SKM-1 (cell line): ENCODE results near the gene RFNG.

Source experiments
- DNase-seq: peaks from one replicate; lab custom pipeline; 2025; ENCODE audit not compliant: unreplicated experiment; lab: John Stamatoyannopoulos, UW

The RFNG gene

DNA sequence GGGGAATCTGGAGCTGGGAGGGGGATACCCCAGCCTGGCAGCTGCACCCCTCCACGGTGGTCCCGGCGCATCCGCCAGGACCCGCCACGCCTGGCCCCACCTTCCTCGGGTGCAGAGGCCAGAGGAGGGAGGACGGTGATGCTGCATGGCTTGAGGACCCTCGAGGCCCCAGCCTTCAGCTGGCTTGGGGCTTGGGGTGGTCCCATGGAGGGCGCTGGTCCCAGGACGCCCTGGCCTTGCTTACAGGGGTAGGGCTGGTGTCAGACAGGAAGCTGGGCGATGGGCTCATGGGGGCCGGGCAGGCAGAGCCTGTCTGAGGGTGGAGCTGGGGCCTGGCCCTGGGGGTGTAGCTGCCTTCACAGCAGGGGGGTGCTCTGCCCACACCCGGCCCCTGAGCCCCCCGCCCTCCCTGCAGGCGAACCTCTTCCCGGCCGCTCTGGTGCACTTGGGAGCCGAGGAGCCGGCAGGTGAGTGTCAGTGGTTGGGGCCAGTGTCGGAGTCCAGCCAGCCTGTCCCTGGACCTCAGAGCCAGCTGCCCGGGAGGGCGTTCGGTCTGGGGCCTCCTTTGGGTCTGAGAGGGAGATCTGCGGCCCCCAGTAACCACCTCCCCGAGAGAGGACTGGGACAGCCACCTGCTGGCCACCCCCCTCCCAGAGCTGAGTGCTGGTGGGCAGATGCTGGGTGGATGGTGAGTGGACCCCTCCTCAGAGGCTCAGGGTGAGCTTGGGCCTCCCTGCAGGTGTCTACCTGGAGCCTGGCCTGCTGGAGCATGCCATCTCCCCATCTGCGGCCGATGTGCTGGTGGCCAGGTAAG is 35.3 kb downstream of the RFNG start:
- DNase-seq, result no peak

- DNase-seq, result no peak
These were observed 36.2 kb downstream of the RFNG start for GRCh38 chr17:82015311-82015971.

DNA sequence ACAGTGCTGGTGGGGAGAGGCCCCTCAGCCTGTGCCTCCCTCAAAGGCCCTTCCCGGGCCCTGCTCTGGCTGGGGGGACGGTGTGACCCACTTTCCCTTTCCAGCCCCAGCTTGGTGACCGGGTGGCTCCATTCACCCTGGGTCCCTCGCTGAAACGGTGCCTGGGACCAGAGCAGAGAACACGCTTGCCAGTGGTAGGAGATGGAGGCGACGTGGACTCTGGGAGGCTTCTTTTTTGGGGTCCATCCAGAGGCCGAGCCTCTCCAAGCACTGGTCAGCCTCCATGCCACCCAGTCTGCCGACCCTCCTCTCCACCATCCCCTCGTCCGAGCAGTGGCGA is 36.7 kb downstream of the RFNG start:
- no peak for DNase-seq

DNA sequence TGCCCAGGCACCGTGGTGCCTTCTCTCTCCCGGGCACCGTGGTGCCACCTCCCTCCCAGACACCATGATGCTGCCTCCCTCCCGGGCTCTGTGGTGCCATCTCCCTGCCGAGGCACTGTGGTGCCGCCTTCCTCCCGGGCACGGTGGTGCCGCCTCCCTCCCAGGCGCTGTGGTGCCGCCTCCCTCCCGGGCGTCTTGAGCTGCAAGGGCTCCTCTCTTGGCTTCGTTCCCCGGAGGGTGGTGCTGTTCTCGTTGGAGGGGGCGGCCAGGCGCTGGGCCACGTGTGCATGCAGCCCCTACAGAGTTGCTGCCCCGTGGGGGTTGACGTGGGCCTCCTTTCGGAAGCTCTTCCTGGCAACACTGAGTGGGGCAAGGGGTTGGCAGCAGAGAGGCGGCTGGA is 37.2 kb downstream of the RFNG start:
- DNase-seq, result no peak

DNA sequence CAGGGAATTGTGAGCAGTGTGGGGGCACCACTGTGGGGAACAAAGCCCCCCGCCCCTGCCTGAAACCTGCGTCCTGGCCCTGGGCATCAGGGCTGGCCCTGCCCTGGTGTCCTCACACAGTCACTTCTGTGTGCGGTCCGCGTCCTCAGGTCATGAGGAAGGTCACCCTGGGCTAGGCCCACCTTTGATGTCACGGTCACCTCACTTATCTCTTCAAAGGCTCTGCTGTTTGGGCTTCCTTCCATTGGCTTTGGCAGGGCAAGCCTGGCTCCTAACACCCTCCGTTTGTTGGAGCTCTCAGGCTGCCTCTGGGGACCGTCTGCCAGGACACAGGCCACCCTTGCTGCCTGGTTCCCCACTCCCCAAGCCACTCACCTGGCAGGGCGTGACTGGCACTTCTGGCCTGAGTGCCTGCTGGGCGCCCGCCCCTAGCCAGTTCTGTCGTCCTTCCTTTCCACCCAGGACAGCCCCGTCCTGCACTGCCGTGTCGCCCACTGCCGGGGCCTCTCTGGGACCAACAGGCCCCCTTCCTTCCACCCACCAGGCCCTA is 37.8 kb downstream of the RFNG start:
- no peak for DNase-seq

- DNase-seq, result no peak
These were observed 38.3 kb downstream of the RFNG start for GRCh38 chr17:82013341-82013740.

GRCh38 chr17:82012640-82013295 is 38.8 kb downstream of the RFNG start:
- DNase-seq, result no peak

GRCh38 chr17:82012261-82012639 is 39.4 kb downstream of the RFNG start:
- no peak for DNase-seq

DNA sequence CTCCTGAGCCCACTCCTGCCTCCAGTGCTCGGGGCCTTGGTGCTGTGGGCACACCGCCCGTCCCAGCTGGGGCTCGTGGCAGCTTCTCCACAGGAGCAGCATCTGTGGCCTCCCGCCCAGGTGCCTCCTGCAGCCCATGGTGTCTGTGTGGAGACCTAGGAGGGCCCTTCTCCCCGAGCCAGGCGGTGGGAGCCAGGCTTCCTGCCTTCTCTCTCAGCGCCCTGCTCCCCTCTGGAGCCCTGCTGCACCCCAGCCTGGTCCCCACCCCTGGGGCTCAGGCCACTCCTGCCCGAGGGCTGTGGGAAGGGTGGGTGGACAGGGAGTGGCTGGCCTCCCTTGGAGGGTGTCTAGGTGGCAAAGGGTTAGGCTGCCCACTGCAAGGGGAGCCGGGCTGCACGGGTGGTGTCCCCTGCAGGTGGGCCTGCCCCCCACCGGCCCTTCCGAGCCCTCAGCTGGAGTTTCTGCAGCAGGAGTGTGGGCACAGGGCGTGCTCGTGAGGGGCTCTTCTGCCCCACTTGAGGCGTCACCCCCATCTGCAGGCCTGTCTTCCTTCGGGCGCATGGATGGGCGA is 39.9 kb downstream of the RFNG start:
- DNase-seq, result no peak

DNA sequence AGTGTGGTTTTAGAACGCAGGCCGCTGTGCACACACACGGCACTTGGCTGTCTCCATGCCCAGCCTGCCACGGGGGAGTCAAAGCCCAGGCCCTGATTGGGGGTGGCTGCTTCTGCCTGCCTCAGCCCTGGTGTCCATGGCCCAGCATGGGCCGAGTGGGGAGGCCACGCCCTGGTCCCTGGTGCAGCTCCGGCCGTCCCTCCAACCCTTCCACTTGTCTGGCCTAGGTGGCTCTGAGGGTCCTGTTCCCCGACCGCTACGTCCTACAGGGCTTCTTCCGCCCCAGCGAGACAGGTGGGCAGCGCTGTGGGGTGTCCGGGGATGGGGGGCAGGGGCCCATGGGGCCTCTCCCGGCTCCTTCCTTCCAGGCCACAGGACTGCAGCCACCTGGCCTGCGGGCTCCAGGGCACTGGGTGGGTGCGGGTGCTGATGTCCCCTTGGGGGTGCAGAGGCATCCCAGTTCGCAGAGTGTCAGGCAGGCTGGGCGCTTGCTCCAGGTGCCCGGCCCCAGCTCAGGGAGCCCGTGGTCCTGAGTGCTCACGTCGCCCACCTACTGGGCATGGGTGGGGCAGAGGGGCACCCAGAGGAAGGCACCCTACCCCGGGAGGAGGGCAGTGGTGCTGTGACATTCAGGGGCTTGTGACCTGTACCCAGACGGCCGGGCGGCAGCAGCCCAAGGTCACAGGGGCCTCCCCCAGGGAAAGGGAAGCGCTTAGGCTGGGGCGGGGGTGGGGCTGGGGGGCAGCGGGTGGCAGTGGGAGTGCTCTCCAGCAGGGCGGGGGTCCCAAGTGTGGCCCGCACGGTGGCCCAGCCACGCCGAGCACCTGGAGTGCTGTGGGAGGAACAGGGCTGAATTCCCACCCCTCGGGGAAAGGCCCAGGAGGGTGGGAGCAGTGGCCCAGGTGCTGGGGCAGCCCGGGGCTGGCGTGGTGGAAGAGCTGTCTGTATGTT is 40.8 kb downstream of the RFNG start:
- no peak for DNase-seq

GRCh38 chr17:82009413-82009812 is 42.2 kb downstream of the RFNG start:
- no peak for DNase-seq

DNA sequence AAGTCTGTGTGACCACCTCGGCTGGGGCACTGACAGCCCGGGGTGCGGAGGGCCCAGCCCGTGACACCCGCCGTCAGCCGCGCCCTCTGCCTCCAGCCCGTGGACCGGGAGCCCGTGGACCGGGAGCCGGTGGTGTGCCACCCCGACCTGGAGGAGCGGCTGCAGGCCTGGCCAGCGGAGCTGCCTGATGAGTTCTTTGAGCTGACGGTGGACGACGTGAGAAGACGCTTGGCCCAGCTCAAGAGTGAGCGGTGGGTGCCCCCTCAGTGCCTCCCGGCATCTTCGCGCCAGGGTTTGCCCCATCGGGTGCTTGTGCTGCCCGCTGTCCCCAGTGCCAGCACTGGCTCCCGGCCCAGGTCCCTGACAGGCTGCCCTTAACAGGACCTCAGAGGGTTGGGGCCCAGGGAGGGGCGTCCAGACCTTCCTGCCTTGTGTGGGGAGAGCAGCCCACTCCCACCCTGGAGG is 42.6 kb downstream of the RFNG start:
- DNase-seq, result no peak

- DNase-seq, result no peak
These were observed 43.2 kb downstream of the RFNG start for GRCh38 chr17:82008258-82008940.

GRCh38 chr17:82007495-82008257 is 43.9 kb downstream of the RFNG start:
- DNase-seq, result no peak

- no peak for DNase-seq
These were observed 44.5 kb downstream of the RFNG start for GRCh38 chr17:82007228-82007494.

- DNase-seq, result no peak
These were observed 45.0 kb downstream of the RFNG start for GRCh38 chr17:82006468-82007227.

DNA sequence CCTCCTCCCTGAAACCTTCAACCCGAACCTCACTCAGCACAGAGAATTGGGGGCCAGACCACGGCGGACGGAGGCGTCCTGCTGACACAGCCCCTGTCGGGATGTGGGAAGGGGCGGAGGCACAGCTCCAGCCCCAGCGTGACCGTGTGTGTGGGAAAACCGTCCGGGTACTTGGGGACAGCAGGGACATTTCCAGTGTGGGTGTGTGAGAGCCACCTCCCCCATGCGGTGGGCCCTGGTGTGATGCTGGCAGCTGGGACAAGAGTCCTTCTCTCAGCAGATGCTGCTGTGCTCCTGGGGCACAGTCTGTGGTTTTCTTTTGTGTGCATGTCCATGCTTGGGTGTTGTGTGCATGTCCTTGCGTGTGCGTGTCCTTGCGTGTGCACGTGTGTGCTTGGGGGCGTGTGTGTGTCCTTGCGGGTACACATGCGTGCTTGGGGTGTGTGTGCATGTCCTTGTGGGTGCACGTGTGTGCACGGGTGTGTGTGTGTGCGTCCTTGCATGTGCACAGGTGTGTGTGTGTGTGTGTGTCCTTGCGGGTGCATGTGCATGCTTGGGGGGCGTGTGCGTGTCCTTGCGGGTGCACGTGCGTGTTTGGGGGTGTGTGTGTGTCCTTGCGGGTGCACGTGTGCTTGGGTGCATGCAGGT is 45.8 kb downstream of the RFNG start:
- no peak for DNase-seq
